ENCODE measurements around the gene RHBDL1. TPM values are rescaled to one million over a fixed set of nuclear protein-coding genes. Genes with fewer than 3 reads are reported as not detected.

The RHBDL1 gene
- total RNA-seq, 2 experiments from 2014 or later, result 0.49 to 0.72 TPM

DNA sequence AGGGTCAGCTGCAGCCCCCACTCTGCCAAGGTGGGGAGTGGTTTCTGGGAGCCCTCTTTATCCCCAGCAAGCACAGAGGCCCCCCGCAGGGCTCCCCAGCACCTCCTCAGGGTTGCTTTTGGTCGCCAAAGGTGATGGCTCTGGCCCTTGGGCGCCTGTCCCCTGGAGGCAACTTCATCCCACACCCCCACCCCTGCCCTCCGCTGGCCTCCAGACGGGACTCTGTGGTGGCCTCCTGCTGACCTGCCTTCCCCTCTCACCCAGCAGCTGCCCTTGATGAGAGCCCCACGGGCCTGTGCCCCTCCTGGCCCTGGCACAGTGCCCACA, 15.4 kb upstream of the RHBDL1 start:
- peaks cover 7% of the 10 kb centered on the region for H3K36me3 Mint-ChIP-seq
- no peaks in the 10 kb centered on the region for H3K27me3 Mint-ChIP-seq
- no peak overlapping the region for H3K4me3 Mint-ChIP-seq
- H3K27ac Mint-ChIP-seq, result no peak overlapping the region
- no peak for DNase-seq
- no peaks in the 10 kb centered on the region for H3K9me3 Mint-ChIP-seq
- H3K4me1 Mint-ChIP-seq, result no peaks in the 10 kb centered on the region

DNA sequence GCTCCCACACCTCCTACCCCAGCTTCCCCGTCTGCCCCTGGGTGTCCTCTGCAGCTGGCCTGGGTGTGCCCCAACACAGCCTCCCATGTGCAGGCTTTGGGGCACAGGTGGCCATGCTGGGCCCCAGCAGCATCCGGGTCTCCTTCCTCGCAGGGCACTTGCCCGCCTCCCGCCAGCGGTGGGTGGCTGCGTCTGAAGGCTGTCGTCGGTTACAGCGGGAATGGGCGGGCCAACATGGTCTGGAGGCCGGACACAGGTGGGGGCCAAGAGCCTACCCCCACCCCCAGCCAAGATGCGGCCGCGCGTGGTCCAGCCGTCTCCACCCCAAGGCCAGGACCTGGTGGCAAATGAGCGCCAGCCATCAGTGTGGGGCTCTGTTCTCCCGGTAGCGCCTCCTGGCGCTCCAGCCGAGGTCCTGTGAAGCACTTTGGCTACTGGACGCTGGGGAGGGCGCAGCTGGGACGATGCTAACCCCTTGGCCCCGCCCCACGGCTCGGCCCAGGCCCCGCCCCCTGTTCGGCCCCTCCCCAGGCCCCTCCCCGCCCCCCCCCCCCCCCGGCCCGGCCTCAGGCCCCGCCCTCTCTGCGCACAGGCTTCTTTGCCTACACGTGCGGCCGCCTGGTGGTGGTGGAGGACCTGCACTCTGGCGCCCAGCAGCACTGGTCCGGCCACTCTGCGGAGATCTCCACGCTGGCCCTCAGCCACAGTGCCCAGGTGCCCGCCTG, 14.8 kb upstream of the RHBDL1 start:
- H3K27ac Mint-ChIP-seq, result no peak overlapping the region
- H3K9me3 Mint-ChIP-seq, result no peaks in the 10 kb centered on the region
- no peaks in the 10 kb centered on the region for H3K27me3 Mint-ChIP-seq
- H3K4me3 Mint-ChIP-seq, result no peak overlapping the region
- H3K4me1 Mint-ChIP-seq, result no peaks in the 10 kb centered on the region
- DNase-seq, result peak; percentile 69
- H3K36me3 Mint-ChIP-seq, result peaks cover 7% of the 10 kb centered on the region

- no peak for DNase-seq
- peaks cover 7% of the 10 kb centered on the region for H3K36me3 Mint-ChIP-seq
- no peak overlapping the region for H3K27ac Mint-ChIP-seq
- H3K4me1 Mint-ChIP-seq, result no peaks in the 10 kb centered on the region
- H3K27me3 Mint-ChIP-seq, result no peaks in the 10 kb centered on the region
- no peaks in the 10 kb centered on the region for H3K9me3 Mint-ChIP-seq
- H3K4me3 Mint-ChIP-seq, result no peak overlapping the region
Measured at GRCh38 chr16:661184-661821, 14.2 kb upstream of the RHBDL1 start.

- no peak for DNase-seq
- Mint-ChIP-seq H3K4me3 (no peak overlapping the region), H3K27ac (no peak overlapping the region), H3K27me3 (no peaks in the 10 kb centered on the region), H3K36me3 (peaks cover 7% of the 10 kb centered on the region), H3K9me3 (no peaks in the 10 kb centered on the region), H3K4me1 (no peaks in the 10 kb centered on the region)
Measured at GRCh38 chr16:662095-662494, 13.4 kb upstream of the RHBDL1 start.

- H3K27ac Mint-ChIP-seq, result no peak overlapping the region
- no peak overlapping the region for H3K4me3 Mint-ChIP-seq
- peaks cover 7% of the 10 kb centered on the region for H3K36me3 Mint-ChIP-seq
- no peaks in the 10 kb centered on the region for H3K27me3 Mint-ChIP-seq
- peaks cover 1% of the 10 kb centered on the region for H3K4me1 Mint-ChIP-seq
- no peaks in the 10 kb centered on the region for H3K9me3 Mint-ChIP-seq
- DNase-seq, result no peak
Measured at GRCh38 chr16:662597-662996, 12.9 kb upstream of the RHBDL1 start.

DNA sequence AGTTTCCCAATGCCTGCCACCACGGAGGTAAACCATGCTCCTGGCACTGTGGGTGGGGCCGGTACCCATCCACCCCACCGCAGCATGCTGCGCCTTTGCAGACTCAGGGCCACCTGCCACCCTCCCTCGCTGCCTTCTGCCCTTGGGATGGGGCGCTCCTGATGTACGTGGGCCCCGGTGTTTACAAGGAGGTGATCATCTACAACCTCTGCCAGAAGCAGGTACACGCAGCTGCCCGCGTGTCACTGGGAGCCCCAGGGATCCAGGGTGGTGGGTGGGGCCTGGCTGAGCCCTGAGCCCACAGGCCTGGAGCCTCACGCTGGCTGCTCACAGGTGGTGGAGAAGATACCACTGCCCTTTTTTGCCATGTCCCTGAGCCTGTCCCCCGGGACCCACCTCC, 8.9 kb upstream of the RHBDL1 start:
- H3K4me1 Mint-ChIP-seq, result peaks cover 3% of the 10 kb centered on the region
- no peak for DNase-seq
- H3K36me3 Mint-ChIP-seq, result peaks cover 10% of the 10 kb centered on the region
- no peaks in the 10 kb centered on the region for H3K27me3 Mint-ChIP-seq
- H3K9me3 Mint-ChIP-seq, result no peaks in the 10 kb centered on the region
- H3K27ac Mint-ChIP-seq, result no peak overlapping the region
- no peak overlapping the region for H3K4me3 Mint-ChIP-seq

DNA sequence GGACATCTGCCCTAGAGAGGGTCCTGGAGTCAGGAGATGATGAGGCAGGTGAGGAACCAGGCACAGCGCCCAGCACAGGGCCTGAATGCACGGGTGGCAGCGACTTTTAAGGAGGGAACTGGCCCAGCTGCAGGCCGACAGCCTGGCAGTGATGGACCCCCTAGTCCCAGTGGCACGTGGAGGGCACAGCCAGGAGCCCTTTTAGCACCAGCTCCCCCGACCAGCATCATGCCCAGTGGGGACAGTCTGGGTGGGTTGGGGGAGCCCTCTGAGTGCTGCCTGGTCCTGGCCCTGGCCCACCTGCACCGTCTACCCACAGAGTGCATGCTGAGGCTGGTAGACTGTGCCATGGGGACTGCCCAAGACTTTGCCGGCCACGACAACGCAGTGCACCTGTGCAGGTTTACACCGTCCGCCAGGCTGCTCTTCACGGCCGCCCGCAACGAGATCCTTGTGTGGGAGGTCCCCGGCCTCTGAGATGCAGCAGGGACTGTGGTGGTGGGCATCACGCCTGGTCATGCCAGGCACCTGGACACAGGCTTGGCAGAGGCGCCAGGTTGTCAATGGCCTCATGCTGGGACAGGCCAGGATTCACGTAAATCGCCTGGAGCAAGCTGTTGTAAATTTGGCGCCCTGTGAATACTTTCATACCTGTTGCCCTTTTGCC, 8.2 kb upstream of the RHBDL1 start:
- Mint-ChIP-seq H3K36me3 (peaks cover 10% of the 10 kb centered on the region), H3K27ac (peak overlapping the region; percentile 58), H3K9me3 (no peaks in the 10 kb centered on the region), H3K27me3 (no peaks in the 10 kb centered on the region), H3K4me1 (peaks cover 3% of the 10 kb centered on the region), H3K4me3 (peak overlapping the region; percentile 80)
- DNase-seq, result no peak

- Mint-ChIP-seq H3K27me3 (no peaks in the 10 kb centered on the region), H3K4me3 (peak within 1 kb of the TSS; percentile 82), H3K4me1 (peaks cover 3% of the 10 kb centered on the region), H3K27ac (peak within 1 kb of the TSS; percentile 78), H3K9me3 (no peaks in the 10 kb centered on the region), H3K36me3 (peaks cover 8% of the 10 kb centered on the region)
- DNase-seq, result peak; percentile 98
Measured at GRCh38 chr16:667780-668518, 7.5 kb upstream of the RHBDL1 start, which contains the start of gene RHOT2. TSS of gene RHOT2 (plus strand) at chr16:668132. CDS start at chr16:668200, 68 bp downstream.

DNA sequence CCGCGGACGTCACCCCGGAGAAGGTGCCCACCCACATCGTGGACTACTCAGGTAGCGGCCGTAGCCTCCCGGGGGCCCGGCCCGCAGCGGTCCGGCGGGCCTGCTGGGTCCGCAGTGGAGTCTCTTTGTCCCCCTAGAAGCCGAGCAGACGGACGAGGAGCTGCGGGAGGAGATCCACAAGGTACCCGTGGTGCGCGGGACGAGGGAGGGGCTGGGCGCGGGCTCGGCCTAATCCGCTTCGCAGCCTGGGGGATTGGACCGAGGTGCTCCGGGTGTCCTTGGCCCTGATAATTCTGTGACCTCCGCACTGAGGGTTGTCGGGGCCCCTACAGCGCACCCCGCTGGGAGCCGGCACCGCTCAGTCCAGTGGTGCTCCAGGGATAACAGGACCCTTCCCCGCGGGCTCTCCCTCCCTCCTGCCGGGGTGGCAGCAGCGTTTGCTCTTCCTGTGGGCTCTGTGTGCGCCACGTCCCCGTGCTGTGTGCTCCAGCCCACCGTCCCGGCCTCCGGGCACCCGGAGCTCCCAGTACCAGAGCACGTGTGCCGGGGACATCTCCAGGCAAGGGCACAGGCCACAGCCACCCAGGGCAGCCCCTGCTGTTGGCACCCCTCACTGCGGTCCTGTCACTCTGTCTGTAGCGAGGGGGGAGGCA, 6.8 kb upstream of the RHBDL1 start:
- Mint-ChIP-seq H3K4me3 (peak overlapping the region; percentile 82), H3K27me3 (no peaks in the 10 kb centered on the region), H3K4me1 (peaks cover 3% of the 10 kb centered on the region), H3K9me3 (no peaks in the 10 kb centered on the region), H3K27ac (peak overlapping the region; percentile 54), H3K36me3 (peaks cover 7% of the 10 kb centered on the region)
- no peak for DNase-seq

DNA sequence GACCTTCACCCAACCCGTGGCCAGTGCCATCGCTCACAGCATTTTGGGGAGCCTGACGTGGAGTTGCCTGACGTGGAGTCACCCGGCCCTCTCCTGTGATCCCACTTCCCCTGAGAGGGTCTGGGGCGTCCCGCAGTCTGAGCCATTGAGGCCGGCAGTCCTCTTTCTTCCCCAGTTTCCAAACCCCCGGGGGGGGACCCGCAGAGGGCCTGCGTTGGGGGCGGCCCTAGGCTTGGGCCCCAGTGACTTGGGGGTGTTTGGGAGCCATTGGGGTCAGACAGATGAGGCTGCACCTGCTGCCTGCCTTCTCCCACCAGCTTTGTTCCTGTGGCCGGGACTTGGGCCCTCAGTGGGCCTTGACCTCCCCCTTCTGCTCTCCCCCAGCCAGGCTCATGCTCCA, 5.8 kb upstream of the RHBDL1 start:
- Mint-ChIP-seq H3K27ac (no peak overlapping the region), H3K4me1 (peaks cover 3% of the 10 kb centered on the region)

DNA sequence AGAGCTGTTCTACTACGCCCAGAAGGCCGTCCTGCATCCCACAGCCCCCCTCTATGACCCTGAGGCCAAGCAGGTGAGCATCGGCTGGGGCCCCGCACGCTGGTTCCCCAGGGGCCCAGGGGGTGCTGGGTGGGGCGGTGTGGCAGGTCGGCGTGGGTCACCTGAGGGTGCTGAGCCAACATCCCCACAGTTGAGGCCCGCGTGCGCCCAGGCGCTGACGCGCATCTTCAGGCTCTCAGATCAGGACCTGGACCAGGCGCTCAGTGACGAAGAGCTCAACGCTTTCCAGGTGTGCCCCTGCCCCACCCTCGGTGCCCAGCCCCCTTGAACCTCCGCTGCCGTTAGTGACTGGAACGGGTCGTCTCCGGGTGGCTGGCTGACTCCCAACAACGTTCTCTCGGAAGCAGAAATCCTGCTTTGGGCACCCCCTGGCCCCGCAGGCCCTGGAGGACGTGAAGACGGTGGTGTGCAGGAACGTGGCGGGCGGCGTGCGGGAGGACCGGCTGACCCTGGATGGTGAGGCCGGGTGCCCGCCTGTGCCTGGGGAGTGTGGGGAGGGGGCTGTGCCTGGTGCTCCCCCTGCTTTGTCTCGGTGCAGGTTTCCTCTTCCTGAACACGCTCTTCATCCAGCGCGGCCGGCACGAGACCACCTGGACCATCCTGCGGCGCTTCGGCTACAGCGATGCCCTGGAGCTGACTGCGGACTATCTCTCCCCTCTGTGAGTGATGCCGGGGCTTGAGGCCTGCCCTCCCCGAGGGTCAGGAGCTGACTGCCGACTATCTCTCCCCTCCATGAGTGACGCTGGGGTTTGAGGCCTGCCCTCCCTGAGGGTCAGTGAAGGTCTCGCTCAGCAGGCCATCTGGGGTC, 4.8 kb upstream of the RHBDL1 start:
- Mint-ChIP-seq H3K36me3 (peaks cover 7% of the 10 kb centered on the region), H3K27me3 (no peaks in the 10 kb centered on the region), H3K9me3 (no peaks in the 10 kb centered on the region), H3K4me1 (peaks cover 5% of the 10 kb centered on the region), H3K27ac (no peak overlapping the region), H3K4me3 (no peak overlapping the region)
- DNase-seq, result no peak

More for the DNA sequence above, 5.8 kb upstream of the RHBDL1 start:
- peaks cover 7% of the 10 kb centered on the region for H3K36me3 Mint-ChIP-seq
- no peaks in the 10 kb centered on the region for H3K27me3 Mint-ChIP-seq
- DNase-seq, result no peak
- no peaks in the 10 kb centered on the region for H3K9me3 Mint-ChIP-seq
- H3K4me3 Mint-ChIP-seq, result peak overlapping the region; percentile 42

DNA sequence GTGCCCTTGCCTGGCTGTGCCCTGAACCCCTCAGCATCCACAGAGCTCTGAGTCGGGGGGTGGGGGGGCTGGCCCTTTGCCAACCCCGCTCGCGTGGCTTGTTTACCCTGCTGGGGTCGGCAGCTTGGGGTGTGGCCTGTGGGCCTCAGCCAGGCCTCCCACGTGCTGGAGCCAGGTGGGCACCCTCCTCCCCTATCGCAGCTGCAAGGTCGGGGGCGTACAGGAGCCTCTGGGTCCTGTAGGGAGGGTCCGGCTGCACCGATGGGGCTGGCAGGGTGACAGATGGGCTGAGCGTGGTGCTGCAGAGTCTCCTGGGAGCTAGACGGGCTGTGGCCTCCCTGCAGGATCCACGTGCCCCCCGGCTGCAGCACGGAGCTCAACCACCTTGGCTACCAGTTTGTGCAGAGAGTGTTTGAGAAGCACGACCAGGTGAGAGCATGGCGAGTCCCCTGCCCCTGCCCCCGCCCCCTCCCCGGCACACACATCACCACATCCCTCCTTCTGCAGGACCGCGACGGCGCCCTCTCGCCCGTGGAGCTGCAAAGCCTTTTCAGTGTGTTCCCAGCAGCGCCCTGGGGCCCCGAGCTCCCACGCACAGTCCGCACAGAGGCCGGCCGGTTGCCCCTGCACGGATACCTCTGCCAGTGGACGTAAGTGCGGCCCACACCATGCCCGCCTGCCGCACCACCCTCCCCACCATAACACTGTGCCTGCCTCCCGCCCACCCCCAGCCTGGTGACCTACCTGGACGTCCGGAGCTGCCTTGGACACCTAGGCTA, 3.9 kb upstream of the RHBDL1 start:
- peaks cover 5% of the 10 kb centered on the region for H3K4me1 Mint-ChIP-seq
- no peak overlapping the region for H3K4me3 Mint-ChIP-seq
- no peaks in the 10 kb centered on the region for H3K27me3 Mint-ChIP-seq
- DNase-seq, result no peak
- peaks cover 7% of the 10 kb centered on the region for H3K36me3 Mint-ChIP-seq
- H3K9me3 Mint-ChIP-seq, result no peaks in the 10 kb centered on the region
- no peak overlapping the region for H3K27ac Mint-ChIP-seq

- peaks cover 5% of the 10 kb centered on the region for H3K4me1 Mint-ChIP-seq
- H3K36me3 Mint-ChIP-seq, result peaks cover 7% of the 10 kb centered on the region
- no peak overlapping the region for H3K27ac Mint-ChIP-seq
- DNase-seq, result no peak
- no peaks in the 10 kb centered on the region for H3K9me3 Mint-ChIP-seq
- no peaks in the 10 kb centered on the region for H3K27me3 Mint-ChIP-seq
- H3K4me3 Mint-ChIP-seq, result no peak overlapping the region
Measured at GRCh38 chr16:672371-672770, 3.1 kb upstream of the RHBDL1 start.

All from activated naive CD8-positive, alpha-beta T cell treated with anti-CD3 and anti-CD28 coated beads for 36 hours (primary cell).